Prostate gland (tissue), 2 donors: ENCODE measurements around the gene MKNK1. TPM values are rescaled to one million over a fixed set of nuclear protein-coding genes. Genes with fewer than 3 reads are reported as not detected.
A peak's percentile ranks its signal among the peaks of the same experiment; 100 is the strongest.

Experiments used
- DNase-seq: peaks from one replicate; pipeline ENCODE4 v3.0.0-alpha.2; 2019; ENCODE audit warnings: low spot score
- H3K27ac ChIP-seq, 2 donors: fragments of 200-600 bp; sonication (generic); 2 replicates each; pipeline ENCODE4 v1.5.1; 2017 to 2019
- H3K27me3 ChIP-seq: fragments of 200-600 bp; sonication (generic); replicated peaks from 2 replicates; pipeline ENCODE4 v1.5.1; 2019; ENCODE audit not compliant: insufficient read depth
- H3K36me3 ChIP-seq, 2 donors: fragments of 200-600 bp; sonication (generic); 1 replicate in 1 of 2; 2 replicates in 1 of 2; pipeline versions ENCODE4 v1.5.1 to v1.8.1; 2017 to 2019
- H3K4me1 ChIP-seq: fragments of 200-600 bp; sonication (generic); replicated peaks from 2 replicates; pipeline ENCODE4 v1.5.1; 2019
- H3K4me3 ChIP-seq, 2 donors: fragments of 200-600 bp; sonication (generic); 2 replicates each; pipeline ENCODE4 v1.5.1; 2017 to 2019
- H3K9me3 ChIP-seq: fragments of 200-600 bp; sonication (generic); 2 replicates; pipeline ENCODE4 v1.5.1; 2017
- POLR2A ChIP-seq: fragments of 450-650 bp; IDR thresholded peaks from one replicate; pipeline ENCODE4 v1.6.1; 2016; ENCODE audit warnings: antibody characterized with exemption, mild to moderate bottlenecking
- POLR2AphosphoS5 ChIP-seq: sonication (generic); formaldehyde crosslinking; IDR thresholded peaks from one replicate; pipeline ENCODE4 v1.6.1; 2017; ENCODE audit warnings: antibody characterized with exemption
- WGBS: methylation state at CpG from one replicate; pipeline ENCODE4 v1.1.5; 2018; 5-methylcytosine and 5-hydroxymethylcytosine counted together
- intact Hi-C: fragments of 100-400 bp; cut with DNase I; formaldehyde crosslinking; loops from one replicate; pipeline ENCODE4 v1.14.2; 2022
- total RNA-seq, 2 donors: library from RNA; depleted of rRNA; stranded (reverse); fragments of >200 nt; gene quantifications; one replicate each; pipeline ENCODE4 v1.1.0, GENCODE V29; 2016
- TF ChIP-seq, protein P1 (sequence below), 4 experiments: fragments of 200-600 bp in 2 of 4; fragments of 450-650 bp in 2 of 4; sonication (generic) in 2 of 4; IDR thresholded peaks; 1 replicate in 3 of 4; 2 replicates in 1 of 4; pipeline ENCODE4 v1.5.1; 2016 to 2019; ENCODE audit warnings: antibody characterized with exemption in 4 of 4, mild to moderate bottlenecking in 2 of 4, moderate library complexity in 2 of 4

The MKNK1 gene
- total RNA-seq, 2 donors from 2014 or later = 28.1 to 37.8 TPM

DNA sequence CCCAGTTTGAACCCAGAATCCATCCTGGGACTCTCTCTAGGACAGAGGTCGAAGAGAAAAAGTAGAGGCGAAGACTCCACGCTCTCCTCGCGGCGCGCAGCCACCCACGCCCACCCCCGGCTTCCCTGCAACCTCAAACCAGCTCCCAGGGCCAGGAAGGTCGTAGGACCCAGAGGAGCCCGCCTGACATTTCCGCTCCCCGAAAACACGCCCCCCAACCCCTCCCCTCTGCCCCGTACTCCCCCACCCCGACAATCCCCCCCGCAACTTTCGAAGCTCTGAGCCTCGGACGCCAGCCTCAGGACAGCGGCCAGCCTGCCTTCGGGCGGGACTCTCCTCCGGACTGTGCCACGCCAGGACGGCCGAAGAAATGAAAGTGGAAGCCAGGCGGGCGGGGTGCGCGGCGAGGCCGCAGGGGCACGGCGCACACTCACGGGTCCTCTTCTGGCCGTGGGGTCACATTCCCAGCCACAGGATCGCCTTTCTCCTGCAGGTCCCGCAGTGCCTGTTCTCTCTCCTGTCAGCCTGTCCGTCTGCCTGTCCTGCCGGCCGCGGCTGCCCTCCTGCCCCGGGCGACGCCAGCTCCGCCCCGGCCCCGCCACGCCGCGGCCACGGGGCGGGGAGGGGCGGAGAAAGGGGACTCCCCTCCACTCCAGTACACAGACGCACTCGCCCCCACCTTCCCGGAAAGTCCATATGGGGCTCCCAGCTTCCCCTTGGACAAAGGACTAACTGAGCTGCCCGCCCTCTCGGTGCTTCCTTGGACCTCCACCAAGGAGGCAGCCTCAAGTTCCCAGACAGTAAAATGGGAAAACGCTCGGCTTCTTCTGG lies 12.4 kb upstream of the MKNK1 start, which contains the start of gene MOB3C:
Gene MOB3C, minus strand, starts transcription at position 535 of the 831 bp plus-strand sequence. CDS start 3,490 bp downstream, outside the sequence.
- Histone ChIP-seq H3K9me3 (no peaks in the 10 kb centered on the region), H3K27me3 (no peaks in the 10 kb centered on the region), H3K4me1 (peaks cover 3% of the 10 kb centered on the region), H3K4me3 (peak within 1 kb of the TSS; percentile 79 to 84), H3K27ac (peak within 1 kb of the TSS; percentile 89 to 95), H3K36me3 (no peaks in the 10 kb centered on the region)
- DNase-seq = peak; percentile 75
- intact Hi-C loops = loop anchor here (2.0 kb wide), 1 partner anchor 102 kb away; the partner anchor contains the start of gene EFCAB14
- WGBS = 2% methylated on average over 52 of the region's 62 CpGs
- TF ChIP-seq POLR2AphosphoS5 (peak; percentile 73), POLR2A (peak; percentile 79)
- TF ChIP-seq, protein P1, sequence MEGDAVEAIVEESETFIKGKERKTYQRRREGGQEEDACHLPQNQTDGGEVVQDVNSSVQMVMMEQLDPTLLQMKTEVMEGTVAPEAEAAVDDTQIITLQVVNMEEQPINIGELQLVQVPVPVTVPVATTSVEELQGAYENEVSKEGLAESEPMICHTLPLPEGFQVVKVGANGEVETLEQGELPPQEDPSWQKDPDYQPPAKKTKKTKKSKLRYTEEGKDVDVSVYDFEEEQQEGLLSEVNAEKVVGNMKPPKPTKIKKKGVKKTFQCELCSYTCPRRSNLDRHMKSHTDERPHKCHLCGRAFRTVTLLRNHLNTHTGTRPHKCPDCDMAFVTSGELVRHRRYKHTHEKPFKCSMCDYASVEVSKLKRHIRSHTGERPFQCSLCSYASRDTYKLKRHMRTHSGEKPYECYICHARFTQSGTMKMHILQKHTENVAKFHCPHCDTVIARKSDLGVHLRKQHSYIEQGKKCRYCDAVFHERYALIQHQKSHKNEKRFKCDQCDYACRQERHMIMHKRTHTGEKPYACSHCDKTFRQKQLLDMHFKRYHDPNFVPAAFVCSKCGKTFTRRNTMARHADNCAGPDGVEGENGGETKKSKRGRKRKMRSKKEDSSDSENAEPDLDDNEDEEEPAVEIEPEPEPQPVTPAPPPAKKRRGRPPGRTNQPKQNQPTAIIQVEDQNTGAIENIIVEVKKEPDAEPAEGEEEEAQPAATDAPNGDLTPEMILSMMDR (IDR thresholded peaks at IDR 0.05) = no peak

DNA sequence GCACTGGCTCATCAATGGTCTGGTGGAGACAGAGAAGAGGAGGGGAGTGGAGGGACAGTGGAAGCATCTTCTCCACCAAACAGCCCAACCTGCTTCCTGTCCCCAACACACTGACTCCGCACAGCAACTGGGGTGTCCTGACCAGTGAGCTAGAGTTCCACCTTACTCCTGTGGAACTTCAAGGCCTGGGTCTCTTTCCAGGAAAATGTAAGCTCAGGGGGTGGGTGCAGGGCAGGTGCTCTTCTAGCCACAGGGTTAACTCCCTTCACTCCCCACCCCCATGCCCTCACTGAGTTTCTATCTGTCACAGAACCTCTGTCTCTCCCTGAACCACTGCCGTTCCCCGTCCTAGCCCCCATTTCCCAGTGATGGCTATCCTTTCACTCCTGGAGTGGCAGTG lies 11.7 kb upstream of the MKNK1 start:
- 46% methylated on average over 3 of the region's 3 CpGs for WGBS
- Histone ChIP-seq H3K27me3 (no peaks in the 10 kb centered on the region), H3K4me3 (peak overlapping the region; percentile 79 to 84)

DNA sequence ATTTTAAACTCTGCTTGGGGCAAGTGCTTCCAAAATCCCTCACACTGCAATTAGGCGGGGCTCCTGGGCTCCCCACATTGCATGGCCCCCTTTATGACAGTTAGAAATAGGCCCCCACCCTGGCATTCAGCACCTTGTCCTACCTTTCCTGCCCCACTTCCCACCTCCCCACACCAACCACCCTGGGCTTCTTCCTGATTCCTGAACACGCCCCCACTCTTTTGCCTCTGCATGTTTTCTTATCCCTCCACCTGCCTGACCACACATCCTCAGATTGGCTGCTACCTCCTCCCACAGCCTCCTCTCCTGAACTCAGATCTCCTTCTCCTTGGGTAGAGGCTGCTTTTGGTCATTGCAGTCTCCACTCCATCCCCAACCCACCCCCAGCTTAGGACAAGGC lies 11.0 kb upstream of the MKNK1 start:
- H3K9me3 ChIP-seq = no peaks in the 10 kb centered on the region
- no peak for DNase-seq
- H3K36me3 ChIP-seq = no peaks in the 10 kb centered on the region
- intact Hi-C loops = no loop called here
- TF ChIP-seq POLR2A = no peak
- TF ChIP-seq, protein P1 (IDR thresholded peaks at IDR 0.05) = no peak
- no peak overlapping the region for H3K4me3 ChIP-seq
- 90% methylated on average over 2 of the region's 2 CpGs for WGBS
- no peak overlapping the region for H3K27ac ChIP-seq
- no peaks in the 10 kb centered on the region for H3K27me3 ChIP-seq
- peaks cover 3% of the 10 kb centered on the region for H3K4me1 ChIP-seq

More for the DNA sequence above, 11.7 kb upstream of the MKNK1 start:
- Histone ChIP-seq H3K27ac (peak overlapping the region; percentile 89 to 95), H3K9me3 (no peaks in the 10 kb centered on the region), H3K4me1 (peaks cover 3% of the 10 kb centered on the region), H3K36me3 (no peaks in the 10 kb centered on the region)
- DNase-seq = no peak
- intact Hi-C loops = loop anchor here (2.0 kb wide), 1 partner anchor 103 kb away; the partner anchor contains the start of gene EFCAB14
- TF ChIP-seq POLR2AphosphoS5 (no peak), POLR2A (no peak)
- TF ChIP-seq, protein P1 (IDR thresholded peaks at IDR 0.05) = no peak

DNA sequence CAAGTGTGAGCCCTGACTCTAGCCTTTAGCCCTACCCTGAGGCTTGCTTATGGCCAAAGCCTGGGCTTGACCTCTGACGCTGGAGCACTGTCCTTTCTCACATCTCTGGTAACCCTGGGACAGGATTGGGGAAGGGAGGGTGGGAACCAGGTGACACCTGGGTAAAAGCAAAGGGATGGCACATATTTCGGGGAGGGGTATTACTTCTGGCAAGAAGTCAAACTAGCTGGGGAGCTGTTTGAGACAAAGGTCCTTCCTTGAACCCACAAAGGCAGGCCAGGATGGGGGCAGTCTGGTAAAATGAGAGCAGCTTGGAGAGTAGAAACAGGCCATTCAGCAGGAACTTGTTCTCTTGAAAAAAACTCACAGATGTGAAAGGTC lies 10.5 kb upstream of the MKNK1 start:
- intact Hi-C loops = loop anchor here (5.0 kb wide), 1 partner anchor 78 kb away; no protein-coding TSS in a partner anchor
- Histone ChIP-seq H3K27me3 (no peaks in the 10 kb centered on the region), H3K9me3 (no peaks in the 10 kb centered on the region), H3K36me3 (peaks cover 0 to 4% of the 10 kb centered on the region in 2 donors), H3K4me1 (peaks cover 3% of the 10 kb centered on the region), H3K27ac (peak overlapping the region; percentile 15 to 44), H3K4me3 (no peak overlapping the region)
- TF ChIP-seq, protein P1 (IDR thresholded peaks at IDR 0.05) = no peak
- TF ChIP-seq POLR2AphosphoS5 (no peak), POLR2A (no peak)
- 88% methylated on average over 2 of the region's 2 CpGs for WGBS
- DNase-seq = no peak
